GM18868 (cell line): ENCODE results near the gene ANAPC16.
"Not testable (repeated sequence)": the region's sequence is repeated elsewhere in the genome, so short reads cannot be mapped to it uniquely, and the experiment has no call there.

Experiments
- ATAC-seq: cut with Tn5 transposase; IDR thresholded peaks from one replicate; pipeline ENCODE4 v1.9.1; 2021; ENCODE audit warnings: mild to moderate bottlenecking, moderate library complexity; ENCODE audit not compliant: unreplicated experiment

Gene ANAPC16

GRCh38 chr10:72215611-72216549, at the start of gene ANAPC16, which contains the start of gene ASCC1:
Gene ANAPC16 (plus strand): TSS chr10:72216012. CDS start chr10:72223915, 7,903 bp downstream.
Gene ASCC1 (minus strand): TSS chr10:72216276. CDS start chr10:72213298, 2,978 bp downstream.
- ATAC-seq = peak; percentile 88

GRCh38 chr10:72167118-72167517, 48.7 kb upstream of the ANAPC16 start:
- no peak for ATAC-seq

GRCh38 chr10:72170263-72170662, 45.5 kb upstream of the ANAPC16 start:
- no peak for ATAC-seq

DNA sequence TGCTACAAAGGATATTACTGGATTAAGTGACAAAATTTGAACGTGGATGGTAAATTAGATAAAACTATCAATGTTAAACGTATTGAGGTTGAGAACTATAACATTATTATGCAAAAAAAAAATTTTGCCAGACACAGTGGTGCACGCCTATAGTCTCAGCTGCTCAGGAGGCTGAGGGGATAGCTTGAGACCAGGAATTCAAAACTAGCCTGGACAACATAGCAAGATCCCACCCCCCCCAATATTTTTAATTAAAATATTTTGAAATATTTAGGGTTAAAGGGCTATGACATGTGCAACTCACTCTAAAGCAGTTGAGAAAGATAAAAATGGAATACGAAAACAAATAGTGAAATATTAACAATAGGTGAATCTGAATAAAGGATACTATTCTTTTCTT, 45.1 kb upstream of the ANAPC16 start:
- ATAC-seq = no peak

DNA sequence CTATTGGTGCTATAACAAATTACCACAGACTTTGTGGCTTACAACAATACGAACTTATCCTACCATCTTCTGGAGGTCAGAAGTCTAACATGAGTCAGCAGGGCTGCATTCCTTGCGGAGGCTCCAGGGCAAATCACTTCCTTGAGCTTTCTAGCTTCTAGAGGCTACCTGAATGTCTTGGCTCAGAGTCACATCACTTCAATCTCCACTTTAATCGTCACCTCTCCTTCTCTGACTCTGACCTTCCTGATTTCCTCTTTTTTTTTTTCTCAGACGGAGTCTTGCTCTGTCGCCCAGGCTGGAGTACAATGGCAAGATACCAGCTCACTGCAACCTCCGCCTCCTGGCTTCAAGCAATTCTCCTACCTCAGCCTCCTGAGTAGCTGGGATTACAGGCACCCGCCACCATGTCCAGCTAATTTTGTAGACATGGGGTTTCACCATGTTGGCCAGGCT, 44.6 kb upstream of the ANAPC16 start:
- ATAC-seq = no peak

- no peak for ATAC-seq
Observed at GRCh38 chr10:72173262-72173618, 42.6 kb upstream of the ANAPC16 start.

DNA sequence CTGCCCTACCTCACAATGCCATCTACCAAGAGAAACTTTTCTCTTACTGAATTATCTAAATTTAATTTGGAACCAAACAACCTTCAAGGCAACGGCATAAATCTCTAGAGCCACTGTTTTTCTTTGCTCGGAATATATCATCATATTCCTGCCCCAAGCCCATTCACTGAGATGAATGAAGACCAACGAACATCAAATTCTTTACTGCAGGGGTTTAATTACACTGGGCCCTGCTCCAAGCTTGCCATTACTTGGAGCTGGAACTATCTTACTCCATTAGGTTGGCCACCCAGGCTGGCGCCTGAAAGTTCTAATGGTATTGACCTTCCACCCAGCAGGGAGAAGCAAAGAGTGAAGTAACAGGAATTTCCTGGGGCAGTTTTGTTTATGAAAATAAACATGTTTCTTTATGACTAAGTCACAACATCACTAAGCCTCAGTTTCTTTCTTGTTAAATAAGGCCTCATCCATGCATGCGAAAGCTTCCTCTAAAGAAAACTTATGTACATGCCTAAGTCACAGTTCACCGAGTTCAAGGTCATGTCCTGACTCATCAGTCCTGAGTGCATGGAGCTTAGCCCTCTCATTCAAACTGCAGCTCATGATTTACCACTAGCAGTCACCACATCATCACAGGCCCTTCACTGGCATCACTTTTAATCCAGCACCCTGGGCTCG, 42.1 kb upstream of the ANAPC16 start:
- peak; percentile 41 for ATAC-seq

DNA sequence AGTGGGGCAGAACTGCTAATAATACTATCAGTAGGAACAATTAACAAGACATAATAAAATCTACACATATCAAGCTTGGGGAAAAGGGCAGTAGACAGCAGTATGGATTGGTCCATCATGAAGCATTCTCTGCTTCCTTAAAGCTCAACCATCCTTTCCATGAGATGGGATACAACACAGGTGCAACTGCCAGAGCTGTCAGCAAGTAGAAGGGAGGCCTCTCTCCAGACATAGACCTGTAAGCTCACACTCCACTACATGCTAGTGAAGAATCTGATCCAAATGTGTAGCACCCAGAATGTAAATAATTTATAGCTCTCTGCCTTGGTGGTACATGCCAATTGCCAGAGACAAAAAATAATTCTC, 41.5 kb upstream of the ANAPC16 start:
- ATAC-seq = no peak

GRCh38 chr10:72175149-72175548, 40.7 kb upstream of the ANAPC16 start:
- ATAC-seq = no peak

DNA sequence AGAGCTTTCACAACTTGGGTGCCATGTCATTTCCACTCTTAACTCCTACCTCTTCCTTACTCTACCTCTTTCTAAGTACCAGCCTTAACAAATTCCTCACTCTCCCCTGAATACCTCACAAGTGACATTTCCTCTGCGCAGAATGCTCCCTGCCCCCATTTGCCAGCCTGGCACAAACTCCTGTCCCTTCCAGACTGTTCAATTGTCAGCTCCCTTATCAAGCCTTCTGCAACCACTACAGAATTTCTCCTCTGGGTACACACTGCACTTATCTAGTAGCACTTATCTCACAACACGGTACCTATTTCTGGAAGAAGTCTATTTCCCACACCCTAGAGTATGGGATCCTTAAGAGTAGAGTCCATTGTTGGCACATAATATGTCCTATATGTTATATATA, 39.1 kb upstream of the ANAPC16 start:
- ATAC-seq = no peak

DNA sequence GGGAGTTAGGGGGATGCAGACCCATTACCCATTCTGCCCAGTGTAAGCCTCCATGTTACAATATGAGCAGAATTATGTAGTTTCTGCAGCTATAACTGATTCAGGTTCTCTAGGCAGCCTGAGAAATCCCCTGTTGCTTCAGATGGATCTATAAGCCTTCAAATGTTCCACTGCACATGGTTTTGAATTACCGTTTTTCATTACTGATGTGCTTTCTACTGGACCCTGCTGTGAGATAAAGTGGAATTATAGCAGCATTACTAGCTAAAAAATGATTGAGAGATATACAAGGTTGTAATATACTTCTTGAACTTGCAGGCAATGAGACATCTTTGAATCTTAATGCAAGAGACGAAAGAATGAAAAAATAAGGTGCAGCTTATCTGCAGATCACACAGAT, 38.4 kb upstream of the ANAPC16 start:
- ATAC-seq = no peak

DNA sequence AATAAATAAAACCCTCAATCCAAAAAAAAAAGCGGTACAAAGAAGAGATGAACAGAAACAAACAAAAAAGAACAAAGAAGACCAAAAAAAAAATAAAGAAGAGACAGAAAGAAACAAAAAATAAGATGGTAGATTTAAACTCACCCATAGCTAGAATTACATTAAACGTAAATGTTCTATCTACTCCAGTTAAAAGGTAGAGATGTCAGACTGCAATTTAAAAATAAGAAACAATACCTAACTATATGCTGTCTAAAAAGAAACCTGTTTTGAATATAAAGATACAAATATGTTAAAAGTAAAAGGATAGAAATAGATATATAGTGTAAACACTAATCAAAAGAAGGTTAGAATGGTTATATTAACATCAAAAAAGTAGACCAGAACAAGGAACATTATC, 31.7 kb upstream of the ANAPC16 start:
- ATAC-seq = no peak

DNA sequence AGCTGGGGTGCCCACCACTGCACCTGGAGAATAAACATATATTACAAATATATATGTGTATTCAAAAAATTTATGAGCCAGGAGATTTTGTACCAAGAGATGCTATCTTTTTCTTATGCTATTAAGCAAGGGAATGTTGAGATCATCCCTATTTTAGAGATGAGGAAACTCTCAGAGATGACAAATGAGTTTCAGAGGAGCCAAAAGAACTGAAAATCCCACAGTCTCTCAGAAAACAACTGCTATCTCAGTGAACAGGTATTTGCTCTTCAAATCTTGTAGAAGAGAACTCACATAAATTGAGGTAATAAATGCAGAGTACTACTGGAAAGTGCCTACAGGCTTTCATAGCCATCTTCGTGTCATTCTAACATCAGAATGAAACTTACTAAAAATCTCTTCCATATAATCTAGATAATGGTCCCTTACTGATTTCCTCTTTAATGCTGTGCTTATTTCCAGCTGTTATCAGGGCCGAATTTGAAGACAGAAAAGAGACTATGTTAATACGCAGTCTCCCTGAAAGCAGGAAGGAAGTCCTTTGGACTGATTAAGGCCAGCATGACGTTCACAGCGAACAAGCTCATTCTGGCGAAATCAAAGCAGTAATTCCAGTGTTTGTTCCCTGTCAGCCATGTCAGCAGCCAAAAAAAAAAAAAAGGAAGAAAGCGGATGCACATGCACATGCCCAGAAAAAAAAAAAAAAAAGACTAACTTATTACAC, 29.4 kb upstream of the ANAPC16 start:
- ATAC-seq = no peak

DNA sequence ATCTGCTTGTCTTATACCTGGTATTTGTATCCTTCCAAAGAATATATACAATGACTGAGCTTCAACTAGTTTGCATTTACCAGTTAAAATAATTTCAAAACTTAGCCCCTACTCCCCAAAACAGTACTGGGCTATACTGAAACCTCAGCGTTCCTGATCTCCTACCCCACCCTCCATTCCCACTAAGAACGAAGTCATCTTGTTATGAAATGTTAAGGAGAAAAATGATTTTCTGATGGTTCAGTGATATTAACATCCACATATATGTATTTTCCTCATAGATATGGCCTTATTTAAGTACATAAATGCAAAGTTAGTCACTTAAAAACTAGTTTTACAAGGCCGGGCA, 28.9 kb upstream of the ANAPC16 start:
- no peak for ATAC-seq

- no peak for ATAC-seq
Observed at GRCh38 chr10:72194949-72195348, 20.9 kb upstream of the ANAPC16 start.

GRCh38 chr10:72200883-72201282, 14.9 kb upstream of the ANAPC16 start:
- ATAC-seq = no peak

GRCh38 chr10:72201293-72201692, 14.5 kb upstream of the ANAPC16 start:
- no peak for ATAC-seq

- no peak for ATAC-seq
Observed at GRCh38 chr10:72204296-72204695, 11.5 kb upstream of the ANAPC16 start.

GRCh38 chr10:72204724-72205123, 11.1 kb upstream of the ANAPC16 start:
- no peak for ATAC-seq

DNA sequence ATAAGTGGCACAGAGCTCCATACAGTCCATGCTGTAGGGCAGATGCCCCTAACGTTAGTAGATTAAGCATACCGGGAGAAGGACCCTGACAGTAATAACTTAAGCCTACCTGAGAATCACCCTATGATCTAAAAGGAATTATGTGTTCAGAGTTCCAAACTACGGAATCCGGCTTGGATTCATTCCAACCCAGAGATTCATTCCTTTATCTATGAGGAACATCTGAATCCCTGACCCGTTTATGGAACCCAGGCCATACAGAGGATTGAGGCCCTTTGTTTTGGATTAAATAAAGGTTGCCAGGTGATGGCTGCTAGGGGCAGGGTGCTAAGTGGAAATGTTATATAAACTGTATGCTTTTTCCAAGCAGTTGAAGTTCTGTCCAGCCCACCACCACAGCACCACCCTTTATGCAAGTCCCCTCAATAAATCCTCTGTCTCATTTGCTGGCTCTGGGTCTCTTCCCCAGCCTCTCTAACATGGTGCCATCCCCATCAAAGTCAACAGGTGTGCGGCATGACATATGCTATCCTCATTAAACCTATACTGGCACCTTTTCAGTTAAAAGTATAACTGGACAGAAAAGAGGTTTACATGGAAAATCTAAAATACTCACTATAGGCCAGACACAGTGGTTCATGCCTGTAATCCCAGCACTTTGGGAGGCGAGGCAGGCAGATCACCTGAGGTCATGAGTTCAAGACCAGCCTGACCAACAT, 9.1 kb upstream of the ANAPC16 start:
- no peak for ATAC-seq

DNA sequence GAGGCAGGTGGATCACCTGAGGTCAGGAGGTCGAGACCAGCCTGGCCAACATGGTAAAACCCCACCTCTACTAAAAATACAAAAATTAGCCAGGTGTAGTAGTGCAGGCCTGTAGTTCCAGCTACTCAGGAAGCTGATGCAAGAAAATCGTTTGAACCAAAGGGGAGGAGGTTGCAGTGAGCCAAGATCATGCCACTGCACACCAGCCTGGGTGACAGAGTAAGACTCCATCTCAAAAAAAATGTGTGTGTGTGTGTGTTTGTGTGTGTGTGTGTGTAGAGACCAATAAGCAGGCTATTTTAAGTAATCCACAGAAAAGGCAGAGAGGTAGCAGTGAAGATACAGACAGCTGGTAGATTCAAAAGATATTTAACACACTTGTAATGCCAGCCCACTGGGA, 7.3 kb upstream of the ANAPC16 start:
- not testable (repeated sequence) for ATAC-seq
